NB4 (cell line): ENCODE measurements around the gene GBP2.

Experiments
- POLR2A ChIP-seq: IDR thresholded peaks from 2 replicates; pipeline ENCODE4 v1.6.1; 2011; ENCODE audit warnings: mild to moderate bottlenecking; ENCODE audit not compliant: insufficient read length; ENCODE audit errors: extremely low read depth
- TF ChIP-seq, protein P1 (sequence below): IDR thresholded peaks from one replicate; pipeline ENCODE4 v1.5.1; 2012; ENCODE audit warnings: low read depth, low read length

DNA sequence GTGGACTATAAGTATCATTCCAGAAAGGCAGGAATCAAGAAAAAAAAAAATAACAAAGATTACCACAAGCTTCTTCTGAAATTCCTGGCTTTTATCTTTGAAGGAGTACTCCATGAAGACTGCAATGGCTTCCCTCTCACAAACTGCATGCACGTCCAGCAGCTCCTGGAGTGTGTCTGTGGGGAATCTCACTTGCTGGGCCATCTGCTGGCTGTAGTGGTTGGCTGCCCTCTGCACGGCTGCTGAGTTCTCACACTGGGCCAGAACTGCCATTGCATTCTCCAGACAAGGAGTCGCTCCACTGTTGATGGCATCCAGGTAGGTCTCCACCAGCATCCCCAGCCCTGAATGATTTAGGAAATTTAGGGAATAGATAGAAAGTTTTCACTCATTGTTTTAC is 23.3 kb upstream of the GBP2 start:
- TF ChIP-seq, protein P1, sequence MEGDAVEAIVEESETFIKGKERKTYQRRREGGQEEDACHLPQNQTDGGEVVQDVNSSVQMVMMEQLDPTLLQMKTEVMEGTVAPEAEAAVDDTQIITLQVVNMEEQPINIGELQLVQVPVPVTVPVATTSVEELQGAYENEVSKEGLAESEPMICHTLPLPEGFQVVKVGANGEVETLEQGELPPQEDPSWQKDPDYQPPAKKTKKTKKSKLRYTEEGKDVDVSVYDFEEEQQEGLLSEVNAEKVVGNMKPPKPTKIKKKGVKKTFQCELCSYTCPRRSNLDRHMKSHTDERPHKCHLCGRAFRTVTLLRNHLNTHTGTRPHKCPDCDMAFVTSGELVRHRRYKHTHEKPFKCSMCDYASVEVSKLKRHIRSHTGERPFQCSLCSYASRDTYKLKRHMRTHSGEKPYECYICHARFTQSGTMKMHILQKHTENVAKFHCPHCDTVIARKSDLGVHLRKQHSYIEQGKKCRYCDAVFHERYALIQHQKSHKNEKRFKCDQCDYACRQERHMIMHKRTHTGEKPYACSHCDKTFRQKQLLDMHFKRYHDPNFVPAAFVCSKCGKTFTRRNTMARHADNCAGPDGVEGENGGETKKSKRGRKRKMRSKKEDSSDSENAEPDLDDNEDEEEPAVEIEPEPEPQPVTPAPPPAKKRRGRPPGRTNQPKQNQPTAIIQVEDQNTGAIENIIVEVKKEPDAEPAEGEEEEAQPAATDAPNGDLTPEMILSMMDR, result no peak
- no peak for TF ChIP-seq POLR2A
